Neural cell (in vitro differentiated cells): ENCODE measurements around the gene WDR31. TPM values are rescaled to one million over a fixed set of nuclear protein-coding genes. Genes with fewer than 3 reads are reported as not detected.

ENCODE experiments used
- H2AFZ ChIP-seq: fragments of 200-600, 300-800 bp; sonication (generic), shearing (Covaris generic); 2 replicates; pipeline ENCODE4 v1.6.0; 2014; ENCODE audit warnings: low read depth, mild to moderate bottlenecking, antibody characterized with exemption, low read length, moderate library complexity
- H3F3A ChIP-seq: fragments of 200-600 bp; shearing (Covaris generic); 2 replicates; pipeline ENCODE4 v1.6.1; 2016; ENCODE audit warnings: mild to moderate bottlenecking, moderate library complexity, mixed read lengths, antibody characterized with exemption, low read length; ENCODE audit not compliant: insufficient read depth, poor library complexity, severe bottlenecking
- H3K27ac ChIP-seq: fragments of 200-600, 300-800 bp; sonication (generic), shearing (Covaris generic); 2 replicates; pipeline ENCODE4 v1.5.1; 2014; ENCODE audit warnings: mild to moderate bottlenecking, low read length, moderate library complexity
- H3K27me3 ChIP-seq: fragments of 300-800, 200-600 bp; sonication (generic), shearing (Covaris generic); 2 replicates; pipeline ENCODE4 v1.6.0; 2014; ENCODE audit warnings: mild to moderate bottlenecking, low read depth, low read length, moderate library complexity; ENCODE audit not compliant: insufficient read depth
- H3K36me3 ChIP-seq: fragments of 300-800, 200-600 bp; sonication (generic), shearing (Covaris generic); 2 replicates; pipeline ENCODE4 v1.5.1; 2014; ENCODE audit warnings: mild to moderate bottlenecking, antibody characterized with exemption, low read length, moderate library complexity; ENCODE audit not compliant: insufficient read depth
- H3K4me2 ChIP-seq: fragments of 300-800, 200-600 bp; sonication (generic), shearing (Covaris generic); 2 replicates; pipeline ENCODE4 v1.6.0; 2014; ENCODE audit warnings: mild to moderate bottlenecking, low read length
- H3K4me3 ChIP-seq: fragments of 300-800, 200-600 bp; sonication (generic), shearing (Covaris generic); 2 replicates; pipeline ENCODE4 v1.5.1; 2014; ENCODE audit warnings: mild to moderate bottlenecking, low read length, moderate library complexity
- H3K79me2 ChIP-seq: fragments of 200-600 bp; shearing (Covaris generic); replicated peaks from 2 replicates; pipeline ENCODE4 v1.6.0; 2014; ENCODE audit warnings: mild to moderate bottlenecking, low read length, moderate library complexity; ENCODE audit not compliant: insufficient read depth
- H3K9ac ChIP-seq: fragments of 300-800, 200-600 bp; sonication (generic), shearing (Covaris generic); 2 replicates; pipeline ENCODE4 v1.6.1; 2016; ENCODE audit warnings: mild to moderate bottlenecking, low read length, mixed read lengths
- H3K9me2 ChIP-seq: fragments of 200-600 bp; shearing (Covaris generic); 2 replicates; pipeline ENCODE4 v1.6.1; 2016; ENCODE audit warnings: mild to moderate bottlenecking, low read length, mixed read lengths; ENCODE audit not compliant: insufficient read depth
- H3K9me3 ChIP-seq: fragments of 200-600, 300-800 bp; sonication (generic), shearing (Covaris generic); 2 replicates; pipeline ENCODE4 v1.6.1; 2016; ENCODE audit warnings: mild to moderate bottlenecking, mixed run types, low read length, moderate library complexity, mixed read lengths
- H4K20me1 ChIP-seq: fragments of 200-600 bp; shearing (Covaris generic); 2 replicates; pipeline ENCODE4 v1.6.1; 2016; ENCODE audit warnings: mild to moderate bottlenecking, mixed run types; ENCODE audit not compliant: insufficient read depth
- CTCF ChIP-seq: fragments of 450-650 bp; IDR thresholded peaks from 2 replicates; pipeline ENCODE4 v1.5.1; 2014; ENCODE audit warnings: antibody characterized with exemption, mild to moderate bottlenecking, moderate library complexity; ENCODE audit not compliant: poor library complexity, severe bottlenecking
- EP300 ChIP-seq: fragments of 450-650 bp; conservative IDR thresholded peaks from 2 replicates; pipeline ENCODE4 v1.6.1; 2014; ENCODE audit warnings: antibody characterized with exemption, mild to moderate bottlenecking, moderate library complexity; ENCODE audit not compliant: poor library complexity, severe bottlenecking
- EZH2 ChIP-seq: fragments of 200-600, 300-800 bp; shearing (Covaris generic), sonication (generic); IDR thresholded peaks from 2 replicates; pipeline ENCODE4 v1.6.1; 2014; ENCODE audit warnings: antibody characterized with exemption, low read length, borderline replicate concordance, mild to moderate bottlenecking; ENCODE audit not compliant: insufficient read depth, poor library complexity, severe bottlenecking
- MXI1 ChIP-seq: fragments of 450-650 bp; conservative IDR thresholded peaks from 2 replicates; pipeline ENCODE4 v1.6.1; 2014; ENCODE audit warnings: antibody characterized with exemption, mild to moderate bottlenecking; ENCODE audit not compliant: poor library complexity, severe bottlenecking
- POLR2AphosphoS5 ChIP-seq: IDR thresholded peaks from 2 replicates; pipeline ENCODE4 v1.6.1; 2012
- RAD21 ChIP-seq: fragments of 450-650 bp; conservative IDR thresholded peaks from 2 replicates; pipeline ENCODE4 v1.6.1; 2014; ENCODE audit warnings: antibody characterized with exemption, mild to moderate bottlenecking, moderate library complexity
- SMC3 ChIP-seq: fragments of 450-650 bp; conservative IDR thresholded peaks from 2 replicates; pipeline ENCODE4 v1.6.1; 2014; ENCODE audit warnings: antibody characterized with exemption, mild to moderate bottlenecking, moderate library complexity; ENCODE audit not compliant: poor library complexity
- TAF1 ChIP-seq: IDR thresholded peaks from 2 replicates; pipeline ENCODE4 v1.6.1; 2012; ENCODE audit warnings: low read depth
- polyA plus RNA-seq: library from polyadenylated mRNA; depleted of rRNA; stranded (reverse); fragments of >200 nt; gene quantifications from 2 replicates; pipeline ENCODE4 v1.2.3, GENCODE V29; 2014
- TF ChIP-seq, protein P1 (sequence below): IDR thresholded peaks from 2 replicates; pipeline ENCODE4 v1.6.1; 2012; ENCODE audit warnings: borderline replicate concordance

WDR31 gene
- polyA plus RNA-seq, 1 donor from 2014 or later: 0.59 TPM

DNA sequence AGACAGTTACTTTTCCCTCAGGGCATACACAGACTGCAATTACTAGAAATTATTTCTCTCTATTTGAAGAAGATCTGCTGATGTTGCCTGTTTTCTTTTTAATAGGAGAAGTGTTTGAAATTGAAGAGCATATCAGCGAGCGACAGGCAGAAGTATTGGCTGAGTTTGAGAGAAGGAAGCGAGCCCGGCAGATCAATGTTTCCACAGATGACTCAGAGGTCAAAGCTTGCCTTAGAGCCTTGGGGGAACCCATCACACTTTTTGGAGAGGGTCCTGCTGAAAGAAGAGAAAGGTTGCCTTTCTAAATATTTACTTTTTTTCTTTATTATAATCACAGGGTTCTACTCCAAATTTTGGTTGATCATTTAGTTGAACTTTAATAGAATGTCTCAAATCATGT is 61.2 kb downstream of the WDR31 start:
- no peak overlapping the region for H3K4me2 ChIP-seq
- TF ChIP-seq, protein P1, sequence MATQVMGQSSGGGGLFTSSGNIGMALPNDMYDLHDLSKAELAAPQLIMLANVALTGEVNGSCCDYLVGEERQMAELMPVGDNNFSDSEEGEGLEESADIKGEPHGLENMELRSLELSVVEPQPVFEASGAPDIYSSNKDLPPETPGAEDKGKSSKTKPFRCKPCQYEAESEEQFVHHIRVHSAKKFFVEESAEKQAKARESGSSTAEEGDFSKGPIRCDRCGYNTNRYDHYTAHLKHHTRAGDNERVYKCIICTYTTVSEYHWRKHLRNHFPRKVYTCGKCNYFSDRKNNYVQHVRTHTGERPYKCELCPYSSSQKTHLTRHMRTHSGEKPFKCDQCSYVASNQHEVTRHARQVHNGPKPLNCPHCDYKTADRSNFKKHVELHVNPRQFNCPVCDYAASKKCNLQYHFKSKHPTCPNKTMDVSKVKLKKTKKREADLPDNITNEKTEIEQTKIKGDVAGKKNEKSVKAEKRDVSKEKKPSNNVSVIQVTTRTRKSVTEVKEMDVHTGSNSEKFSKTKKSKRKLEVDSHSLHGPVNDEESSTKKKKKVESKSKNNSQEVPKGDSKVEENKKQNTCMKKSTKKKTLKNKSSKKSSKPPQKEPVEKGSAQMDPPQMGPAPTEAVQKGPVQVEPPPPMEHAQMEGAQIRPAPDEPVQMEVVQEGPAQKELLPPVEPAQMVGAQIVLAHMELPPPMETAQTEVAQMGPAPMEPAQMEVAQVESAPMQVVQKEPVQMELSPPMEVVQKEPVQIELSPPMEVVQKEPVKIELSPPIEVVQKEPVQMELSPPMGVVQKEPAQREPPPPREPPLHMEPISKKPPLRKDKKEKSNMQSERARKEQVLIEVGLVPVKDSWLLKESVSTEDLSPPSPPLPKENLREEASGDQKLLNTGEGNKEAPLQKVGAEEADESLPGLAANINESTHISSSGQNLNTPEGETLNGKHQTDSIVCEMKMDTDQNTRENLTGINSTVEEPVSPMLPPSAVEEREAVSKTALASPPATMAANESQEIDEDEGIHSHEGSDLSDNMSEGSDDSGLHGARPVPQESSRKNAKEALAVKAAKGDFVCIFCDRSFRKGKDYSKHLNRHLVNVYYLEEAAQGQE: no peak
- TF ChIP-seq CTCF (no peak), EP300 (no peak), MXI1 (no peak), POLR2AphosphoS5 (no peak), RAD21 (no peak), SMC3 (no peak), EZH2 (no peak), TAF1 (no peak)
- no peak overlapping the region for H3K9ac ChIP-seq
- no peaks in the 10 kb centered on the region for H4K20me1 ChIP-seq
- no peaks in the 10 kb centered on the region for H3K27me3 ChIP-seq
- H3K4me3 ChIP-seq: no peak overlapping the region
- H3K9me3 ChIP-seq: no peaks in the 10 kb centered on the region
- no peak overlapping the region for H3K27ac ChIP-seq
- peaks cover 14% of the 10 kb centered on the region for H3K79me2 ChIP-seq
- no peaks in the 10 kb centered on the region for H3K9me2 ChIP-seq
- no peaks in the 10 kb centered on the region for H3F3A ChIP-seq
- H3K36me3 ChIP-seq: peaks cover 11% of the 10 kb centered on the region
- H2AFZ ChIP-seq: no peak overlapping the region

DNA sequence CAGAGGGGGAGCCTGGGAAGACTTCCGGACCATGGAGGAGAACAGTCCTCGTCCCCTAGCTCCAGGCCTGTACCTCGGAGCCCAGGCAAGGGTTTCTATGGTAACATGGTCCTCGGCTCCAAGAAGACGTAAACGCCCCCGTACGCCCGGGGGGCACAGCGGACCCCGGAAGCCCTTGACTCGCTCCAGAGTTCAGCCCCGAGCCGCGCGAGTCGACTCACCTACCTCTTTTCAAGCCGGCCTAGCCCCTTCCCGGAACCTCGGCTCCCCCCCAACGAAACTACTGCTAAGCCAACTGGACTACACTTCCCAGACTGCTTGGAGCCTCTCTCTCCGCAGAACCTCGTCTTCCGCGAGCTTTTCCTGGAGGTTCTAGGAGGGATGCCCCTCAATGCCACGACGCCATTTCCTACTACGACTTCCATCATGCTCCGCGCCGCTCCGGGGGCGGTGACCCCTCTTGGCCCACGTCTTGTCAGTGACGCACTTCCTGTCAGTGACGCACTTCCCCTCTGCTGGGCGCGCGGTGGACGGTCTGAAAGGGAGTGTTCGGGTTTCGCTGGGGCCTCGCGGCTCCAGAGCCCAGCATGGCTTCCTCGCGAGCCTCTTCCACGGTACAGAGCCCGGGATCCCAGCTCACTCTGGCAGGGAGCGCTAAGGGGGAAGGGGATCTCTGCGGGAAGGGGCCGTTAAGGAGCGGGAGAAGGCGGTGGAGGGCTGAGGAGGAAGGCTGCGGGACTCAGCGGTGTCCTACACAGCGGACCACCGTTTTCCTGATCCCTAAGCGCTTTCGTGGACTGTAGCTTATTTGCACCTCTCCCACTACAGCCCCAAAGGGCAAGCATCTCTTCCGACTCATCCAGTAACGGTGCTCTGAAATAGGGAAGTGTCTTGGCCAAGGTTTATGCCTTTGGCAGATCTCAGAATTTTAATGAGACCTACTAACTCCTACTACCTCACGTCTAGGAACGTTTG is 64.6 kb downstream of the WDR31 start, which contains the start of the genes CDC26 and PRPF4:
TSS of gene CDC26 (minus strand) at position 416 of the 975 bp plus-strand sequence. CDS start 3,065 bp downstream, outside the sequence.
TSS of gene PRPF4 (plus strand) at position 502 of the 975 bp plus-strand sequence. CDS start at position 588, 86 bp downstream.
- Histone ChIP-seq H2AFZ (peak within 1 kb of the TSS; percentile 93), H4K20me1 (no peaks in the 10 kb centered on the region), H3K9me2 (no peaks in the 10 kb centered on the region), H3K4me2 (peak within 1 kb of the TSS; percentile 81), H3K79me2 (peaks cover 22% of the 10 kb centered on the region), H3F3A (no peaks in the 10 kb centered on the region), H3K4me3 (peak within 1 kb of the TSS; percentile 85), H3K27me3 (no peaks in the 10 kb centered on the region), H3K9ac (peak within 1 kb of the TSS; percentile 87), H3K36me3 (peaks cover 3% of the 10 kb centered on the region), H3K9me3 (no peaks in the 10 kb centered on the region), H3K27ac (peak within 1 kb of the TSS; percentile 96)
- TF ChIP-seq SMC3 (no peak), EZH2 (no peak), RAD21 (no peak), CTCF (no peak), MXI1 (peak; percentile 97), EP300 (peak; percentile 63), TAF1 (peak; percentile 73), POLR2AphosphoS5 (peak; percentile 99)
- TF ChIP-seq, protein P1: peak; percentile 80
